ENCODE measurements around the gene HKDC1. TPM values are rescaled to one million over a fixed set of nuclear protein-coding genes. Genes with fewer than 3 reads are reported as not detected.

HKDC1 gene
- polyA plus RNA-seq, 2 of the 4 experiments (the other 2 are of a cell fraction): 32.5 to 32.8 TPM

- POLR2A ChIA-PET: no interaction called here
- TF ChIP-seq CTCF (IDR thresholded peaks at IDR 0.05): no peak
- TF ChIP-seq BHLHE40 (IDR thresholded peaks at IDR 0.05; ENCODE audit: low read depth, low read length): no peak
- TF ChIP-seq SREBF2 (IDR thresholded peaks at IDR 0.05): no peak
- TF ChIP-seq EHF (CRISPR knock-in tag; IDR thresholded peaks at IDR 0.05): no peak
- no peak for TF ChIP-seq PHF8 (IDR thresholded peaks at IDR 0.05; ENCODE audit: borderline replicate concordance, low read depth)
- no peak for TF ChIP-seq FOSL2 (IDR thresholded peaks at IDR 0.05)
- TF ChIP-seq FOSL2 (CRISPR knock-in tag; IDR thresholded peaks at IDR 0.05): no peak
- no peak for TF ChIP-seq HMGXB4 (CRISPR knock-in tag; IDR thresholded peaks at IDR 0.05; ENCODE audit: borderline replicate concordance)
- no peak for TF ChIP-seq NFE2L2 (conservative IDR thresholded peaks at IDR 0.05; ENCODE audit: low read length)
- no peak for TF ChIP-seq ATOH8 (CRISPR knock-in tag; IDR thresholded peaks at IDR 0.05; ENCODE audit: low read depth)
- TF ChIP-seq KDM5A (IDR thresholded peaks at IDR 0.05): no peak
- no peak for TF ChIP-seq NR3C1 (IDR thresholded peaks at IDR 0.05)
- TF ChIP-seq HOXB13 (CRISPR knock-in tag; IDR thresholded peaks at IDR 0.05; ENCODE audit: low read depth): no peak
- TF ChIP-seq FOXS1 (CRISPR knock-in tag; IDR thresholded peaks at IDR 0.05): no peak
- no peak for TF ChIP-seq ZFP36 (IDR thresholded peaks at IDR 0.05; ENCODE audit: borderline replicate concordance, partially characterized antibody)
- no peak for TF ChIP-seq JUNB (IDR thresholded peaks at IDR 0.05)
- no peak for TF ChIP-seq HES2 (IDR thresholded peaks at IDR 0.05)
- TF ChIP-seq HOXA7 (CRISPR knock-in tag; IDR thresholded peaks at IDR 0.05): no peak
- no peak for TF ChIP-seq ESRRA (IDR thresholded peaks at IDR 0.05; ENCODE audit: borderline replicate concordance, low read length)
- no peak for TF ChIP-seq EP300 (IDR thresholded peaks at IDR 0.05)
- Histone ChIP-seq H3K4me3 (no peak overlapping the region), H3K9me3 (no peaks in the 10 kb centered on the region), H3K27ac (no peak overlapping the region), H3K4me2 (no peak overlapping the region), H3K4me1 (peaks cover 10% of the 10 kb centered on the region; the same call in 2 of the 3 replicates)
- DNase-seq (ENCODE audit: low read depth in 1 of 2, low spot score in 1 of 2): no peak
- CTCF ChIA-PET: interaction anchor here (1.4 to 2.8 kb wide), 2 partner anchors 44 to 71 kb away, joined by 3 to 10 read pairs; no protein-coding TSS in a partner anchor
- 84% methylated on average over 4 of the region's 4 CpGs for WGBS (ENCODE audit: missing lambda C conversion rate)
- ATAC-seq: no peak
- no peak for FAIRE-seq
Observed at GRCh38 chr10:69312528-69312927, 92.4 kb downstream of the HKDC1 start.

GRCh38 chr10:69315100-69315542, 95.0 kb downstream of the HKDC1 start:
- 74% methylated on average over 3 of the region's 3 CpGs for WGBS (ENCODE audit: missing lambda C conversion rate)
- DNase-seq (ENCODE audit: low read depth in 1 of 2, low spot score in 1 of 2) (no peak), ATAC-seq (no peak), FAIRE-seq (no peak)
- CTCF ChIA-PET: interaction anchor here (2.0 to 2.8 kb wide), 2 partner anchors 8 to 68 kb away, joined by 5 to 10 read pairs; no protein-coding TSS in a partner anchor
- Histone ChIP-seq H3K4me3 (no peak overlapping the region), H3K9me3 (no peaks in the 10 kb centered on the region), H3K27ac (no peak overlapping the region), H3K4me2 (no peak overlapping the region), H3K4me1 (peaks cover 20% of the 10 kb centered on the region; the same call in 2 of the 3 replicates)
- TF ChIP-seq MAFK (IDR thresholded peaks at IDR 0.05; ENCODE audit: partially characterized antibody) (no peak), RCOR1 (IDR thresholded peaks at IDR 0.05; ENCODE audit: low read depth, low read length) (no peak), ESRRA (IDR thresholded peaks at IDR 0.05; ENCODE audit: borderline replicate concordance, low read length) (no peak), CHD4 (IDR thresholded peaks at IDR 0.05; ENCODE audit: borderline replicate concordance) (no peak)
- POLR2A ChIA-PET: no interaction called here
